ENCODE measurements around the gene VPREB1. TPM values are rescaled to one million over a fixed set of nuclear protein-coding genes. Genes with fewer than 3 reads are reported as not detected.

Gene VPREB1
- polyA plus RNA-seq, 2 of the 4 experiments (the other 2 are of a cell fraction): not detected

GRCh38 chr22:22218302-22218701 is 26.3 kb upstream of the VPREB1 start:
- Histone ChIP-seq H3K4me2 (no peak overlapping the region), H3K4me3 (no peak overlapping the region), H3K27ac (no peak overlapping the region), H3K4me1 (no peaks in the 10 kb centered on the region), H3K9me3 (no peaks in the 10 kb centered on the region)
- CTCF ChIA-PET: interaction anchor here (2.3 kb wide), 1 partner anchor 10 kb away, joined by 10 read pairs; no protein-coding TSS in a partner anchor
- POLR2A ChIA-PET: no interaction called here
- no peak for DNase-seq (ENCODE audit: low read depth in 1 of 2, low spot score in 1 of 2)
- TF ChIP-seq, protein P1, sequence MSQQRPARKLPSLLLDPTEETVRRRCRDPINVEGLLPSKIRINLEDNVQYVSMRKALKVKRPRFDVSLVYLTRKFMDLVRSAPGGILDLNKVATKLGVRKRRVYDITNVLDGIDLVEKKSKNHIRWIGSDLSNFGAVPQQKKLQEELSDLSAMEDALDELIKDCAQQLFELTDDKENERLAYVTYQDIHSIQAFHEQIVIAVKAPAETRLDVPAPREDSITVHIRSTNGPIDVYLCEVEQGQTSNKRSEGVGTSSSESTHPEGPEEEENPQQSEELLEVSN (IDR thresholded peaks at IDR 0.05; ENCODE audit: borderline replicate concordance, low read depth): no peak
- no peak for TF ChIP-seq ESRRA (IDR thresholded peaks at IDR 0.05; ENCODE audit: borderline replicate concordance, low read length)
- TF ChIP-seq CBX8 (IDR thresholded peaks at IDR 0.05): no peak
- TF ChIP-seq NR3C1 (IDR thresholded peaks at IDR 0.05): no peak
- no peak for TF ChIP-seq EP300 (IDR thresholded peaks at IDR 0.05)
- no peak for TF ChIP-seq HOXA7 (CRISPR knock-in tag; IDR thresholded peaks at IDR 0.05)
- no peak for TF ChIP-seq HOXB13 (CRISPR knock-in tag; IDR thresholded peaks at IDR 0.05; ENCODE audit: low read depth)
- TF ChIP-seq JUN (IDR thresholded peaks at IDR 0.05): no peak
- no peak for TF ChIP-seq REST (IDR thresholded peaks at IDR 0.05)
- no peak for TF ChIP-seq ELK1 (IDR thresholded peaks at IDR 0.05; ENCODE audit: low read depth, low read length)
- no peak for TF ChIP-seq SREBF2 (IDR thresholded peaks at IDR 0.05)
- TF ChIP-seq RARB (CRISPR knock-in tag; IDR thresholded peaks at IDR 0.05): no peak
- TF ChIP-seq, protein P2, sequence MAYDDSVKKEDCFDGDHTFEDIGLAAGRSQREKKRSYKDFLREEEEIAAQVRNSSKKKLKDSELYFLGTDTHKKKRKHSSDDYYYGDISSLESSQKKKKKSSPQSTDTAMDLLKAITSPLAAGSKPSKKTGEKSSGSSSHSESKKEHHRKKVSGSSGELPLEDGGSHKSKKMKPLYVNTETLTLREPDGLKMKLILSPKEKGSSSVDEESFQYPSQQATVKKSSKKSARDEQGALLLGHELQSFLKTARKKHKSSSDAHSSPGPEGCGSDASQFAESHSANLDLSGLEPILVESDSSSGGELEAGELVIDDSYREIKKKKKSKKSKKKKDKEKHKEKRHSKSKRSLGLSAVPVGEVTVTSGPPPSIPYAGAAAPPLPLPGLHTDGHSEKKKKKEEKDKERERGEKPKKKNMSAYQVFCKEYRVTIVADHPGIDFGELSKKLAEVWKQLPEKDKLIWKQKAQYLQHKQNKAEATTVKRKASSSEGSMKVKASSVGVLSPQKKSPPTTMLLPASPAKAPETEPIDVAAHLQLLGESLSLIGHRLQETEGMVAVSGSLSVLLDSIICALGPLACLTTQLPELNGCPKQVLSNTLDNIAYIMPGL (CRISPR knock-in tag; IDR thresholded peaks at IDR 0.05; ENCODE audit: borderline replicate concordance): no peak
- no peak for TF ChIP-seq RAD21 (conservative IDR thresholded peaks at IDR 0.05 in 1 of 2, IDR thresholded peaks at IDR 0.05 in 1 of 2)
- TF ChIP-seq ZSCAN20 (CRISPR knock-in tag; IDR thresholded peaks at IDR 0.05): no peak
- TF ChIP-seq PBX3 (IDR thresholded peaks at IDR 0.05): no peak
- TF ChIP-seq POLR2A (IDR thresholded peaks at IDR 0.05; ENCODE audit: low read length): no peak
- TF ChIP-seq EHMT2 (IDR thresholded peaks at IDR 0.05; ENCODE audit: low read depth): no peak
- no peak for ATAC-seq
- no peak for FAIRE-seq
- WGBS (ENCODE audit: missing lambda C conversion rate): 71% methylated on average over 4 of the region's 4 CpGs

All from A549 (cell line).